Caco-2 (cell line): Measurements from ENCODE around the gene GIMAP1. TPM values are rescaled to one million over a fixed set of nuclear protein-coding genes. Genes with fewer than 3 reads are reported as not detected.

Experiments used
- BruUV-seq: library from RNA; stranded (reverse); fragments of 400-500 nt; replicated peaks from 2 replicates; lab custom pipeline; 2021; lab: Mats Ljungman, UMichigan
- CTCF ChIA-PET: fragments of 300-600 bp; sonication (Branson Sonifier 250); formaldehyde crosslinking; loops from one replicate; lab custom pipeline; 2022; ENCODE audit warnings: antibody characterized with exemption; lab: Charles Lee
- POLR2A ChIA-PET: fragments of 300-600 bp; sonication (Branson Sonifier 250); formaldehyde crosslinking; loops from one replicate; lab custom pipeline; 2022; ENCODE audit warnings: antibody characterized with exemption; lab: Charles Lee
- DNase-seq, 2 experiments: peaks; one replicate each; pipeline versions ENCODE4 v3.0.0 to v3.0.0-alpha.2; 2020 to 2022
- H3K27me3 ChIP-seq: replicated peaks from 2 replicates; pipeline ENCODE4 v1.6.0; 2011; ENCODE audit warnings: low read length; ENCODE audit not compliant: control insufficient read depth, insufficient read depth
- H3K36me3 ChIP-seq: 2 replicates; pipeline ENCODE4 v1.5.1; 2011; ENCODE audit warnings: low read length; ENCODE audit not compliant: control insufficient read depth, insufficient read depth
- H3K4me1 ChIP-seq: fragments of 250-450 bp; sonication (Bioruptor Pico); 2 replicates; pipeline ENCODE4 v1.5.1; 2020; ENCODE audit warnings: mild to moderate bottlenecking
- H3K4me3 ChIP-seq: 2 replicates; pipeline ENCODE4 v1.5.1; 2011; ENCODE audit warnings: low read depth, mild to moderate bottlenecking, control low read depth, low read length
- H3K9me3 ChIP-seq: fragments of 250-450 bp; sonication (Bioruptor Pico); 2 replicates; pipeline ENCODE4 v1.5.1; 2020; ENCODE audit warnings: mild to moderate bottlenecking, moderate library complexity
- H3K27ac Mint-ChIP-seq: one replicate; pipeline ENCODE4 v1.8.0; 2022; ENCODE audit warnings: mixed read lengths; ENCODE audit not compliant: unreplicated experiment
- H3K27me3 Mint-ChIP-seq: one replicate; pipeline ENCODE4 v1.8.0; 2022; ENCODE audit warnings: mixed read lengths; ENCODE audit not compliant: insufficient read depth, unreplicated experiment
- H3K36me3 Mint-ChIP-seq: one replicate; pipeline ENCODE4 v1.8.0; 2022; ENCODE audit warnings: mild to moderate bottlenecking, mixed read lengths; ENCODE audit not compliant: insufficient read depth, unreplicated experiment
- H3K4me1 Mint-ChIP-seq: one replicate; pipeline ENCODE4 v1.8.0; 2022; ENCODE audit warnings: low read depth, mixed read lengths; ENCODE audit not compliant: unreplicated experiment
- H3K4me3 Mint-ChIP-seq: one replicate; pipeline ENCODE4 v1.8.0; 2022; ENCODE audit warnings: mild to moderate bottlenecking, moderate library complexity, mixed read lengths; ENCODE audit not compliant: unreplicated experiment
- H3K9me3 Mint-ChIP-seq: one replicate; pipeline ENCODE4 v1.8.0; 2022; ENCODE audit warnings: mixed read lengths; ENCODE audit not compliant: unreplicated experiment
- CTCF ChIP-seq, 2 experiments: fragments of 200-600 bp in 1 of 2; IDR thresholded peaks; 1 replicate in 1 of 2; 2 replicates in 1 of 2; pipeline versions ENCODE4 v1.5.1 to v1.8.0; 2011 to 2022; ENCODE audit warnings: antibody characterized with exemption in 1 of 2, control low read depth in 1 of 2, inconsistent platforms in 1 of 2, low read depth in 1 of 2, low read length in 1 of 2, mild to moderate bottlenecking in 1 of 2, moderate library complexity in 1 of 2; ENCODE audit not compliant: insufficient read depth in 1 of 2, severe bottlenecking in 1 of 2, unreplicated experiment in 1 of 2
- intact Hi-C: fragments of 100-400 bp; cut with micrococcal nuclease; formaldehyde crosslinking; loops from one replicate; pipeline ENCODE4 v1.10.0; 2022; ENCODE audit not compliant: unreplicated experiment
- total RNA-seq: library from RNA; stranded (reverse); gene quantifications from 2 replicates; pipeline ENCODE4 v1.2.3, GENCODE V29; 2022

Gene GIMAP1
- total RNA-seq, 1 experiment from 2014 or later, result not detected

DNA sequence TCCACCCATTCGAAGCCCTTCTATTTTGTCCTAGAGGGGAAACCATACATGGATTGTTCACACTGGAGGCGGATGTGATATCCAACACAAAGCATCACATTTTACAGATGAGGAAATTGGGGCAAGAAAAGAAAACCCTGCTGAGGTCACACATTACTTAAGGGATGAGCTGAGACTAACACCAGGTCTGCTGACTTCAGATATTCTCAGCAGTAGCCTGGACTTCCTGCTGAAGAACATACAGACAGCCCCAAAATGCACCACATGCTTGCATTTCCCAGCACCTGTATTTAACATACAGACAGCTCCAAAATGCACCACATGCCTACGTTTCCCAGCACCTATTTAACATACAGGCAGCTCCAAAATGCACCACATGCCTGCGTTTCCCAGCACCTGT is 32.0 kb downstream of the GIMAP1 start:
- TF ChIP-seq CTCF (IDR thresholded peaks at IDR 0.05; ENCODE audit: insufficient read depth in 1 of 2, low read depth in 1 of 2, low read length in 1 of 2, severe bottlenecking in 1 of 2, unreplicated experiment in 1 of 2), result no peak
- BruUV-seq, result no TSS peak
- Histone ChIP-seq H3K36me3 (no peaks in the 10 kb centered on the region), H3K9me3 (no peaks in the 10 kb centered on the region), H3K4me3 (no peak overlapping the region), H3K27me3 (no peaks in the 10 kb centered on the region; the same call in 1 of the 2 replicates), H3K4me1 (no peaks in the 10 kb centered on the region)
- Mint-ChIP-seq H3K27me3 (peaks cover 17% of the 10 kb centered on the region), H3K4me3 (no peak overlapping the region), H3K9me3 (no peaks in the 10 kb centered on the region), H3K4me1 (no peaks in the 10 kb centered on the region), H3K27ac (no peak overlapping the region), H3K36me3 (no peaks in the 10 kb centered on the region)
- DNase-seq, result no peak
- POLR2A ChIA-PET, result no interaction called here
- intact Hi-C loops, result no loop called here
- CTCF ChIA-PET, result no interaction called here

- Histone ChIP-seq H3K27me3 (no peaks in the 10 kb centered on the region; the same call in 1 of the 2 replicates), H3K36me3 (no peaks in the 10 kb centered on the region), H3K9me3 (no peaks in the 10 kb centered on the region), H3K4me1 (no peaks in the 10 kb centered on the region), H3K4me3 (no peak overlapping the region)
- Mint-ChIP-seq H3K27ac (no peak overlapping the region), H3K4me3 (no peak overlapping the region), H3K27me3 (peaks cover 13% of the 10 kb centered on the region), H3K9me3 (no peaks in the 10 kb centered on the region), H3K36me3 (no peaks in the 10 kb centered on the region), H3K4me1 (no peaks in the 10 kb centered on the region)
- no peak for TF ChIP-seq CTCF (IDR thresholded peaks at IDR 0.05; ENCODE audit: insufficient read depth in 1 of 2, low read depth in 1 of 2, low read length in 1 of 2, severe bottlenecking in 1 of 2, unreplicated experiment in 1 of 2)
- POLR2A ChIA-PET, result no interaction called here
- intact Hi-C loops, result no loop called here
- CTCF ChIA-PET, result no interaction called here
- no peak for DNase-seq
- no TSS peak for BruUV-seq
These were observed 35.3 kb downstream of the GIMAP1 start for GRCh38 chr7:150751702-150752101.

GRCh38 chr7:150753239-150753638 is 36.8 kb downstream of the GIMAP1 start:
- Histone ChIP-seq H3K36me3 (no peaks in the 10 kb centered on the region), H3K9me3 (no peaks in the 10 kb centered on the region), H3K4me1 (no peaks in the 10 kb centered on the region), H3K4me3 (no peak overlapping the region), H3K27me3 (no peaks in the 10 kb centered on the region; the same call in 1 of the 2 replicates)
- TF ChIP-seq CTCF (IDR thresholded peaks at IDR 0.05; ENCODE audit: insufficient read depth in 1 of 2, low read depth in 1 of 2, low read length in 1 of 2, severe bottlenecking in 1 of 2, unreplicated experiment in 1 of 2), result no peak
- ChIA-PET POLR2A (no interaction called here), CTCF (no interaction called here)
- H3K4me3 Mint-ChIP-seq, result no peak overlapping the region
- H3K4me1 Mint-ChIP-seq, result no peaks in the 10 kb centered on the region
- peaks cover 4% of the 10 kb centered on the region for H3K27me3 Mint-ChIP-seq
- BruUV-seq, result no TSS peak
- no peak for DNase-seq
- intact Hi-C loops, result no loop called here
- H3K36me3 Mint-ChIP-seq, result no peaks in the 10 kb centered on the region
- no peak overlapping the region for H3K27ac Mint-ChIP-seq
- H3K9me3 Mint-ChIP-seq, result no peaks in the 10 kb centered on the region
